ENCODE results near the gene SFT2D3. TPM values are rescaled to one million over a fixed set of nuclear protein-coding genes. Genes with fewer than 3 reads are reported as not detected.

SFT2D3 gene
- total RNA-seq, 1 donor from 2014 or later: 4.9 TPM

DNA sequence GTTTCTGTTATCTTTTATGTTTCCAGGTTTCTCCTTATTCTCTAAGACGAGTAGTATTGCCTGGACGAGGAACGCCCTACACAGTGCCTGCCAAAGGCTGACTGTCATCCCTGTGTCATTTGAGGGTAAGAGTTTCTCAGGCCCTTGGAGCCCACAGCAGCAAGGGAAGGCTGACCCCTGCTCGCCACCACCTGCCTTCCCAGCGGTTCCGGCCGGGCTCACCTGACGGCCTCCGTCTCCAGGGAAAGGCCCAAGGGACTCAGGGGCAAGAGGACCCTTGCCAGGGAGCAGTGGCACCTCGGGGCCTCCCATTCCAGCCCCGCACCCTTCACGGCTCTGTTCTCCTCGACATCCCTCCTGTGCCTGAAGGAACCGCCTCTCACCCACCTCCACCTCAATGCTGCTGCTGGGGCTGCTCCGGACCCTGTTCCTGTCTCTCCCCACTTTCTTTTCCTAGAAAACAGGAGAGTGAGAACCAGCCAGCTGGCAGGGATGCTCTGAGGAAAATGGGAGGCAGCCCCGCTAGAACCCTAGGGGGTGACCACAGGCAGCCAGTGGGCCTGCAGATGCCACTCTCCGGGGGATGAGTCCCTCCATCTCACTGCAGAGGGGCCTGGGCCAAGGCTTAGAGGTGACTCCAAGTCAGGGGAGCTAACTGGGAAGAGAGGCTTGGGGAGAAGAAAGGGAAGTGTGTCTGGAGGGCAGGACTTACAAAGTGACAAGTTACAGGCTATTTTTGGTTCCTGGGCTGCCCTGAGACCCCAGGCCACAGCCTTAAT, 27.8 kb upstream of the SFT2D3 start:
- no peaks in the 10 kb centered on the region for H3K9me3 Mint-ChIP-seq (ENCODE audit: unreplicated experiment)
- no peak overlapping the region for H3K4me3 Mint-ChIP-seq (ENCODE audit: unreplicated experiment)
- TF ChIP-seq, protein P1, sequence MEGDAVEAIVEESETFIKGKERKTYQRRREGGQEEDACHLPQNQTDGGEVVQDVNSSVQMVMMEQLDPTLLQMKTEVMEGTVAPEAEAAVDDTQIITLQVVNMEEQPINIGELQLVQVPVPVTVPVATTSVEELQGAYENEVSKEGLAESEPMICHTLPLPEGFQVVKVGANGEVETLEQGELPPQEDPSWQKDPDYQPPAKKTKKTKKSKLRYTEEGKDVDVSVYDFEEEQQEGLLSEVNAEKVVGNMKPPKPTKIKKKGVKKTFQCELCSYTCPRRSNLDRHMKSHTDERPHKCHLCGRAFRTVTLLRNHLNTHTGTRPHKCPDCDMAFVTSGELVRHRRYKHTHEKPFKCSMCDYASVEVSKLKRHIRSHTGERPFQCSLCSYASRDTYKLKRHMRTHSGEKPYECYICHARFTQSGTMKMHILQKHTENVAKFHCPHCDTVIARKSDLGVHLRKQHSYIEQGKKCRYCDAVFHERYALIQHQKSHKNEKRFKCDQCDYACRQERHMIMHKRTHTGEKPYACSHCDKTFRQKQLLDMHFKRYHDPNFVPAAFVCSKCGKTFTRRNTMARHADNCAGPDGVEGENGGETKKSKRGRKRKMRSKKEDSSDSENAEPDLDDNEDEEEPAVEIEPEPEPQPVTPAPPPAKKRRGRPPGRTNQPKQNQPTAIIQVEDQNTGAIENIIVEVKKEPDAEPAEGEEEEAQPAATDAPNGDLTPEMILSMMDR (IDR thresholded peaks at IDR 0.05; ENCODE audit: unreplicated experiment): no peak
- H3K27ac Mint-ChIP-seq (ENCODE audit: unreplicated experiment): no peak overlapping the region
- no peaks in the 10 kb centered on the region for H3K36me3 Mint-ChIP-seq (ENCODE audit: low read depth, unreplicated experiment)
- peaks cover 5% of the 10 kb centered on the region for H3K4me1 Mint-ChIP-seq (ENCODE audit: unreplicated experiment)
- no peak for DNase-seq (ENCODE audit: low spot score)
- peaks cover 21% of the 10 kb centered on the region for H3K27me3 Mint-ChIP-seq (ENCODE audit: unreplicated experiment)

DNA sequence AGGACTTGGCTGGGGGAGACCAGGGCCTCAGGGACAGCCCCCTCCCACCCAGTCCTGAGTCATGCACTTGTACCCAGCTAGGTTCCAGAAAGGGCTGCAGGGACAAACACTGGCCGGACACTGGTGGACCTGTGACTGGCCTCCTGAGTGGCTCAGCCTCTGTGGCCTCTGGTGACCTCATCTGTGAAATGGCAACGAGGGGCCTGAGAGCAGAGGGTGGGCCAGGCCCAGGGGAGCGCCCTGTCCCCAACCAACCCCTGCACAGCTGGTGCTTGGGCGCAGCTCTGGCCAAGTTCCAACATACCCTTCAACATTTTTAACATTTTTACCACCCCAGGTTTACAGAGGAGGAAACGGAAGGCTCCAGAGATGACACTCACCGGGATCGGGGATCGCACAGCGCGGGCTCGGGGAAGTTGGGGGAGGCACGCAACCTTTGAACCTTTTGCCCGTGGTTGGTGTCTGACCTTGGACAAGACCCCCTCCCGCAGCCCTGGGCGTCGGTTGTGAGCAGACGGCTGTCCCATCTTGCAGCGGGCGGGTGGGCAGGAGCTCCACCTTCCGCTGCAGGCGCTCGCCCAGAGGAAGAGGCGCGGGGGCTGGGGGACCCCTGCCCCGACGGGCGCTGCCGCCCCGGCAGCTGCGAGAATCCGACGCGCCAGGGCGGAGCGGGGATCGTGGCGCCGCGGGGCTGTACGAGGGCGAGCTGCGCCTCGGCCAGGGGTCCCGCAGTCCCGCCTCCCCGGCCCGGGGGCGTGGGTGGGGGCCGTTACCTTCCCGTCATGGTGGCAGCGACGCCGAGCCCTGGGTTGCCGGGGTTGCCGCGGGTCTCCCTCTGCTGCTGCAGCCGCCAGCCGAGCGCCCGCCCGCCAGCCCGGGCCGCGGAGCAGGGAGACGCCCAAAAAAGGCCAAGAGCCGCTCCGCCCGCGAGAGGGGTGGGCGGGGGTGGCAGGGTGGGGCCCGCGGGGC, 26.8 kb upstream of the SFT2D3 start:
- Mint-ChIP-seq H3K4me3 (ENCODE audit: unreplicated experiment) (peak overlapping the region; percentile 81), H3K9me3 (ENCODE audit: unreplicated experiment) (no peaks in the 10 kb centered on the region), H3K36me3 (ENCODE audit: low read depth, unreplicated experiment) (no peaks in the 10 kb centered on the region), H3K4me1 (ENCODE audit: unreplicated experiment) (peaks cover 5% of the 10 kb centered on the region), H3K27me3 (ENCODE audit: unreplicated experiment) (peaks cover 21% of the 10 kb centered on the region), H3K27ac (ENCODE audit: unreplicated experiment) (no peak overlapping the region)
- DNase-seq (ENCODE audit: low spot score): no peak
- TF ChIP-seq, protein P1 (IDR thresholded peaks at IDR 0.05; ENCODE audit: unreplicated experiment): no peak

- no peak for DNase-seq (ENCODE audit: low spot score)
- H3K36me3 Mint-ChIP-seq (ENCODE audit: low read depth, unreplicated experiment): no peaks in the 10 kb centered on the region
- peak within 1 kb of the TSS; percentile 81 for H3K4me3 Mint-ChIP-seq (ENCODE audit: unreplicated experiment)
- peaks cover 21% of the 10 kb centered on the region for H3K27me3 Mint-ChIP-seq (ENCODE audit: unreplicated experiment)
- TF ChIP-seq, protein P1 (IDR thresholded peaks at IDR 0.05; ENCODE audit: unreplicated experiment): no peak
- peaks cover 5% of the 10 kb centered on the region for H3K4me1 Mint-ChIP-seq (ENCODE audit: unreplicated experiment)
- H3K27ac Mint-ChIP-seq (ENCODE audit: unreplicated experiment): no peak within 1 kb of the TSS
- H3K9me3 Mint-ChIP-seq (ENCODE audit: unreplicated experiment): no peaks in the 10 kb centered on the region
Measured at GRCh38 chr2:127675331-127676261, 25.7 kb upstream of the SFT2D3 start, which contains the start of gene LIMS2. Gene LIMS2 (minus strand): TSS chr2:127675530. CDS start chr2:127675024, 506 bp downstream.

DNA sequence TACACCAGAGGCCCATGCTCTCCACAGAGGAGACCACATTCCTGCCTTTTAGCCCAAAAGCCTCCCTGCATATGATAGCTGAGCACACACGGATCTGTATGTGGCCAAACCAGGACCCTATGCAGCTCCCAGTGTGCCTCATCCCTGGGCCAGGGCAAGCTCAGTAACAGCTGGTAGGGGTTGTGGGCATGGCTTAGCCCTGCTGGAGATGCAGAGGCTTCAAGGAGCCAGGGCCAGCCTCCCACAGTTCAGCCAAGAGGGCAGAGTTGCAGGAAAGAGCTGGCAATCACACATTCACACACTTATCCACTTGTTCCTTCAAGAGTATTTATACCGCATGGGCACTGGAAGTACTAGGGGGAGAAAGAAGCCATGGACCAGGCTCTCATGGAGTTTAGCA, 24.4 kb upstream of the SFT2D3 start:
- Mint-ChIP-seq H3K27me3 (ENCODE audit: unreplicated experiment) (peaks cover 21% of the 10 kb centered on the region), H3K4me1 (ENCODE audit: unreplicated experiment) (peaks cover 5% of the 10 kb centered on the region), H3K27ac (ENCODE audit: unreplicated experiment) (no peak overlapping the region), H3K4me3 (ENCODE audit: unreplicated experiment) (no peak overlapping the region), H3K9me3 (ENCODE audit: unreplicated experiment) (no peaks in the 10 kb centered on the region), H3K36me3 (ENCODE audit: low read depth, unreplicated experiment) (no peaks in the 10 kb centered on the region)
- DNase-seq (ENCODE audit: low spot score): no peak
- TF ChIP-seq, protein P1 (IDR thresholded peaks at IDR 0.05; ENCODE audit: unreplicated experiment): no peak

Measured in endothelial cell (in vitro differentiated cells).